GM12864 (cell line): ENCODE data around the gene SYNJ2.
A peak's percentile ranks its signal among the peaks of the same experiment; 100 is the strongest.
"Not testable (repeated sequence)": the region's sequence is repeated elsewhere in the genome, so short reads cannot be mapped to it uniquely, and the experiment has no call there.

ENCODE experiments used
- DNase-seq: peaks from one replicate; pipeline ENCODE4 v3.0.0-alpha.2; 2011; ENCODE audit warnings: low read depth
- H3K4me3 ChIP-seq: 2 replicates; pipeline ENCODE4 v1.5.1; 2011; ENCODE audit warnings: mild to moderate bottlenecking, low read depth, low read length, control low read depth
- CTCF ChIP-seq: IDR thresholded peaks from 2 replicates; pipeline ENCODE4 v1.5.1; 2011; ENCODE audit warnings: low read depth, mild to moderate bottlenecking, moderate library complexity, low read length, control low read depth, inconsistent platforms; ENCODE audit errors: missing control alignments

SYNJ2 gene

GRCh38 chr6:157942351-157942750 is 39.3 kb upstream of the SYNJ2 start:
- no peak overlapping the region for H3K4me3 ChIP-seq
- TF ChIP-seq CTCF, result no peak

GRCh38 chr6:157943249-157943963 is 38.3 kb upstream of the SYNJ2 start:
- no peak for TF ChIP-seq CTCF
- no peak overlapping the region for H3K4me3 ChIP-seq
- no peak for DNase-seq

More at GRCh38 chr6:157942351-157942750, 39.3 kb upstream of the SYNJ2 start:
- no peak for DNase-seq

- no peak for DNase-seq
- no peak for TF ChIP-seq CTCF
- no peak overlapping the region for H3K4me3 ChIP-seq
These were observed 37.7 kb upstream of the SYNJ2 start for GRCh38 chr6:157943964-157944283.

GRCh38 chr6:157944983-157945931 is 36.4 kb upstream of the SYNJ2 start:
- no peak for TF ChIP-seq CTCF

GRCh38 chr6:157946053-157946617 is 35.5 kb upstream of the SYNJ2 start:
- H3K4me3 ChIP-seq, result no peak overlapping the region
- DNase-seq, result no peak
- no peak for TF ChIP-seq CTCF

More at GRCh38 chr6:157944983-157945931, 36.4 kb upstream of the SYNJ2 start:
- no peak overlapping the region for H3K4me3 ChIP-seq
- DNase-seq, result no peak

GRCh38 chr6:157946865-157947532 is 34.7 kb upstream of the SYNJ2 start:
- H3K4me3 ChIP-seq, result no peak overlapping the region
- TF ChIP-seq CTCF, result peak; percentile 89
- DNase-seq, result no peak

GRCh38 chr6:157950899-157951298 is 30.8 kb upstream of the SYNJ2 start:
- DNase-seq, H3K4me3 ChIP-seq: not testable (repeated sequence)
